HG02642 (cell line): ENCODE results near the gene KRTAP4-3.
"Not testable (repeated sequence)": the region's sequence is repeated elsewhere in the genome, so short reads cannot be mapped to it uniquely, and the experiment has no call there.

Experiments
- ATAC-seq: cut with Tn5 transposase; IDR thresholded peaks from one replicate; pipeline ENCODE4 v1.9.1; 2021; ENCODE audit warnings: mild to moderate bottlenecking; ENCODE audit not compliant: unreplicated experiment, poor library complexity

Gene KRTAP4-3

DNA sequence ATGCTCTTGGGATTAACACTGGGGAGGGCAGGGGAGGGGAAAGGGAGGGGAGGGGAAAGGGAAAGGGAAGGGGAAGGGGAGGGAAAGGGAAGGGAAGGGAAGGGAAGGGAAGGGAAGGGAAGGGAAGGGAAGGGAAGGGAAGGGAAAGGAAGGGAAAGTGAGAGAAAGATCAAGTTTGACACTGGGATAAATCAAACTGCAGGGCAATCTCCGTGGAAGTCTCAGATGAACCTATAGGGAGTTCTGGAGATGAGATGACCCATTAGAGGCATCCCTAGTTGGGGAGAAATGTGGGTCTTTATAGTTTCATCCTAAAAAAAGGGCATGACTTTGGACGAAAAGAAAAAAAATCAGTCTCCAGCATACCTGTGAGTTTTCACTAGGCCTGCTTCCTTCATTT lies 46.3 kb downstream of the KRTAP4-3 start:
- no peak for ATAC-seq

DNA sequence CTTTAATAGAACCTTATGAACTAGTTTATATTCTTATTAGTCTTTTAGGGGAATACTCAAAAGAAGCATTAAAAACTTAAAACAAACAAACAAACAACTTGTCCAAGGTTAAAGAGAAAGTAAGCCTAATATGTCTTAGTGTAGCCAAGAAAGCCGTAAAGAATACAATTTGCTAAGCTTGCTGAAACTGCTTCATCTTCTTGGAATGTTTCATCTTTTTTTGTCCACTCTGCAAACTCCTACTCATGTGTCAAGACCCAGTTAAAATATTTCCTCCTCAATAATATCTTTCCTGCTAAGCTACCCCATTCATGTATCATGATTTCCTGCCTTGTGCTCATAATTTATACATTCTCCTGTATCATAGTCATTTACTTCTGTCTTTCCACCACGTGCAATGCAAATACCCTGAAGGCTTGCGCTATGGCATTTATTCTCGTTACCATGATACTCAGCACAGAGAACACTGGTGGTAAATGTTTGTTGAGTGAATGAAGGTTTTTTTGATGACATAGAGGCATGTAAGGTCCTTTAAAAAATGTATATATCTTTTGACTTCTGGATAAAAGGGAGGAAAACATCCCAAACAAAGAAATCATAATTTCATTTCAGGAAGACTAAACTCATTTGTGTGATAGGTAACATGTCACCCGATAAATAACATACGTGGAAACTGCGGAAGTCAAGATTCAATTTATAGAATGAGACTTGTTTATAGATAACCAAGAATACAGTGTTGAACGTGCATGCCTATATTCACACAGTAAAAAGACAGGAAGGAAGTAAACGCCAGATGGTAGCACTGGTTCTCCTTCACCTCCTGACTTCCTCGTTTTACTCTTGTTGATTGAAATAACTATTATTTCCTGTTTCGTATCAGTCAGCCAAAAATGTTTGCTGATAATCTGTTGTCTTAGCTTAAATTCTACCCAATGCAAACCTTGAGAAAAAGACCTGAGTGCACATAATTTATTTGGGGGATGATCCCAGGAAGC lies 48.0 kb downstream of the KRTAP4-3 start:
- not testable (repeated sequence) for ATAC-seq

DNA sequence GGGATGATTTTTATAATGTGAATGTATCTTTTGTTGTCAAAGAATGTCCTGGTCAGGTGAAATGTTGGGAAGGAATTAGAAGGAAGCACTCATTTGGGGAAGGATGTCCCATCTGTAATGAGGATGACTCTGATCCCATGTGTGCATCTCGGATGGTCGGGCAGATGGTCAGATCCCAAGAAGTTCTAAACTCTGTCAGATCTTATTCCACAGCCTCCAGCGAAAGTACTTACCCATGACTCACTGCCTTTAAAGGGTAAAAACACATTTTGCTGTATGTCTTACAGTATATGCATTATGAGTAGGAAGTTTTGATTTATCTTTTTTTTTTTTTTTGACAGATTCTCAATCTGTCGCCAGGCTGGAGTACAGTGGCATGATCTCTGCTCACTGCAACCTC lies 49.3 kb downstream of the KRTAP4-3 start:
- no peak for ATAC-seq

- not testable (repeated sequence) for ATAC-seq
Measured at GRCh38 chr17:41117846-41118386, 50.1 kb downstream of the KRTAP4-3 start, which contains the start of gene KRTAP4-11. TSS of gene KRTAP4-11 (minus strand) at chr17:41118373. CDS start at chr17:41118315, 58 bp downstream.
